Hematopoietic multipotent progenitor cell treated with erythropoietin and hydrocortisone succinate and interleukin-3 and kit ligand, for 8 days (in vitro differentiated cells): ENCODE measurements around the gene TTC27.
A peak's percentile ranks its signal among the peaks of the same experiment; 100 is the strongest.
"Not testable (repeated sequence)": the region's sequence is repeated elsewhere in the genome, so short reads cannot be mapped to it uniquely, and the experiment has no call there.

Source experiments
- DNase-seq: peaks from one replicate; pipeline ENCODE4 v3.0.0-alpha.2; 2015

TTC27 gene

GRCh38 chr2:32720771-32721170, 92.9 kb downstream of the TTC27 start:
- no peak for DNase-seq

GRCh38 chr2:32721376-32721775, 93.5 kb downstream of the TTC27 start:
- DNase-seq: peak; percentile 33

GRCh38 chr2:32723467-32724079, 95.7 kb downstream of the TTC27 start:
- DNase-seq: no peak

- not testable (repeated sequence) for DNase-seq
Observed at GRCh38 chr2:32726678-32727077, 98.8 kb downstream of the TTC27 start.

GRCh38 chr2:32727157-32727556, 99.3 kb downstream of the TTC27 start:
- DNase-seq: no peak

- not testable (repeated sequence) for DNase-seq
Observed at GRCh38 chr2:32730958-32731357, 103.1 kb downstream of the TTC27 start.

GRCh38 chr2:32732120-32732519, 104.3 kb downstream of the TTC27 start:
- DNase-seq: no peak

- no peak for DNase-seq
Observed at GRCh38 chr2:32732912-32733472, 105.1 kb downstream of the TTC27 start.

- DNase-seq: peak; percentile 57
Observed at GRCh38 chr2:32735348-32735747, 107.5 kb downstream of the TTC27 start.

GRCh38 chr2:32738939-32739338, 111.1 kb downstream of the TTC27 start:
- DNase-seq: no peak

- no peak for DNase-seq
Observed at GRCh38 chr2:32739664-32740063, 111.8 kb downstream of the TTC27 start.

- no peak for DNase-seq
Observed at GRCh38 chr2:32741575-32741974, 113.7 kb downstream of the TTC27 start.

GRCh38 chr2:32742376-32742775, 114.5 kb downstream of the TTC27 start:
- DNase-seq: peak; percentile 37

GRCh38 chr2:32743480-32744236, 115.8 kb downstream of the TTC27 start:
- no peak for DNase-seq

GRCh38 chr2:32745191-32745590, 117.3 kb downstream of the TTC27 start:
- no peak for DNase-seq

- DNase-seq: no peak
Observed at GRCh38 chr2:32745675-32746074, 117.8 kb downstream of the TTC27 start.

- no peak for DNase-seq
Observed at GRCh38 chr2:32746669-32747068, 118.8 kb downstream of the TTC27 start.

- no peak for DNase-seq
Observed at GRCh38 chr2:32748158-32748557, 120.3 kb downstream of the TTC27 start.

GRCh38 chr2:32750880-32751279, 123.0 kb downstream of the TTC27 start:
- no peak for DNase-seq

GRCh38 chr2:32752205-32752604, 124.4 kb downstream of the TTC27 start:
- no peak for DNase-seq

- no peak for DNase-seq
Observed at GRCh38 chr2:32752952-32753351, 125.1 kb downstream of the TTC27 start.

GRCh38 chr2:32754676-32755075, 126.8 kb downstream of the TTC27 start:
- DNase-seq: not testable (repeated sequence)

GRCh38 chr2:32755666-32756065, 127.8 kb downstream of the TTC27 start:
- no peak for DNase-seq

GRCh38 chr2:32756074-32756727, 128.4 kb downstream of the TTC27 start:
- no peak for DNase-seq
